ENCODE data around the gene ERF. TPM values are rescaled to one million over a fixed set of nuclear protein-coding genes. Genes with fewer than 3 reads are reported as not detected.

The ERF gene
- total and polyA plus RNA-seq, 2 of the 4 experiments (the other 2 are of a cell fraction): 5.2 to 32.4 TPM

DNA sequence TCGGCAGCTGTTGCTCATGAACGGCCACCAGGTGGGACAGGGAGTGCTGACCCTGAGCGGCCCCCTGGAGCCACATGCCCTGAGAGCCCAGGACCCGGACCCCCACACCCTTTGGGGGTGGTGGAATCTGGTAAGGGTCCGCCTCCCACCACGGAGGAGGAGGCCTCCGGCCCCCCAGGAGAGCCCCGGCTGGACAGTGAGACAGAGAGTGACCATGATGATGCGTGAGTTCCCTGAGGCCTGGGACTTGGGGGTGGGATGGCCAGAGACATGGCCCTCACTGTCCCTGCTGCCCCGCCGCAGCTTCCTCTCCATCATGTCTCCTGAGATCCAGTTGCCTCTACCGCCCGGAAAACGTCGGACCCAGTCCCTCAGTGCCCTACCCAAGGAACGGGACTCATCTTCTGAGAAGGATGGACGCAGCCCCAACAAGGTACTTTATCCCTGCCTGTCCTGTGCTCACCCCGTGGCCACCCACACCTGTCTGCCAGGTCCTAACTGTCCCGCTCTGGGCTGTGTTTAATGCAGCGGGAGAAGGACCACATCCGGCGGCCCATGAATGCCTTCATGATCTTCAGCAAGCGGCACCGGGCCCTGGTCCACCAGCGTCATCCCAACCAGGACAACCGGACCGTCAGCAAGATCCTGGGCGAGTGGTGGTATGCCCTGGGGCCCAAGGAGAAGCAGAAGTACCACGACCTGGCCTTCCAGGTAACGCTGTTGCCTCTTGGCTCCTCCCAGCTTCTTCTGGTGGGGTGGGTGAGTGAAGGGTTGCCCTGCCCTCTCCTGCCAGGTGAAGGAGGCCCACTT, 32.3 kb upstream of the ERF start:
- ATAC-seq (ENCODE audit: low read depth): no peak
- Histone ChIP-seq H3K4me3 (ENCODE audit: insufficient read depth, low read depth, low read length) (no peak overlapping the region), H3K79me1 (ENCODE audit: low read depth in 1 of 2, low read length in 2 of 2) (peaks cover 30 to 48% of the 10 kb centered on the region in 2 experiments), H4K20me1 (ENCODE audit: insufficient read depth, low read length) (peaks cover 36% of the 10 kb centered on the region), H3K18ac (ENCODE audit: low read depth, low read length) (no peak overlapping the region), H3K4me1 (ENCODE audit: control insufficient read depth, insufficient read depth, low read length) (peaks cover 27% of the 10 kb centered on the region), H3K27ac (ENCODE audit: insufficient read depth, low read length) (no peak overlapping the region), H3K56ac (ENCODE audit: extremely low read depth, insufficient read depth, low read length) (no peak overlapping the region), H2AK9ac (replicated peaks; ENCODE audit: low read depth, low read length, poor library complexity) (no peak overlapping the region), H3K36me3 (ENCODE audit: control insufficient read depth, insufficient read depth, low read length) (peaks cover 50% of the 10 kb centered on the region), H3K14ac (replicated peaks; ENCODE audit: low read depth, low read length) (no peak overlapping the region), H2AK5ac (ENCODE audit: low read depth, low read length) (0 out of 2 replicates have a peak overlapping the region, but pooled peaks have one; percentile 23), H4K5ac (ENCODE audit: low read depth, low read length) (no peak overlapping the region), H3K9me3 (ENCODE audit: control insufficient read depth, insufficient read depth, low read length) (no peaks in the 10 kb centered on the region), H2BK20ac (ENCODE audit: low read depth, low read length) (no peak overlapping the region), H3K4ac (ENCODE audit: low read depth, low read length) (no peak overlapping the region), H3K9ac (ENCODE audit: low read depth, low read length) (no peak overlapping the region), H3K9me1 (ENCODE audit: insufficient read depth, low read length) (peaks cover 14% of the 10 kb centered on the region), H2BK15ac (ENCODE audit: low read depth, low read length) (no peak overlapping the region), H3K27me3 (ENCODE audit: control insufficient read depth, insufficient read depth, low read length) (no peaks in the 10 kb centered on the region), H2BK120ac (ENCODE audit: low read depth, low read length) (no peak overlapping the region), H2AFZ (replicated peaks; ENCODE audit: low read length, poor library complexity) (no peak overlapping the region), H4K91ac (ENCODE audit: insufficient read depth, low read depth, low read length) (no peak overlapping the region), H3K23ac (ENCODE audit: low read depth, low read length) (no peak overlapping the region), H3K4me2 (ENCODE audit: low read depth, low read length) (no peak overlapping the region), H4K8ac (ENCODE audit: low read depth in 2 of 2, low read length in 2 of 2) (no peak overlapping the region), H2BK5ac (ENCODE audit: low read depth, low read length, poor library complexity, severe bottlenecking) (no peak overlapping the region)
- intact Hi-C loops (cut with micrococcal nuclease): no loop called here
- 89% methylated on average over 15 of the region's 30 CpGs; no CpG with 5 or more reads in 1 of the 2 experiments for WGBS, 2 experiments (ENCODE audit: extremely low coverage in 2 of 2, insufficient read length in 1 of 2)
- ChIA-PET CTCF (no interaction called here), POLR2A (ENCODE audit: unreplicated experiment) (no interaction called here)
- no peak for DNase-seq
- dilution Hi-C loops (cut with HindIII; ENCODE audit: low sequenced_read_pairs, unreplicated experiment): no loop called here
- TF ChIP-seq RAD21 (IDR thresholded peaks at IDR 0.05; ENCODE audit: low read length) (no peak), MAFK (IDR thresholded peaks at IDR 0.05; ENCODE audit: low read depth, low read length) (peak; percentile 80)
- in situ Hi-C loops (cut with MboI; ENCODE audit: low sequenced_read_pairs): no loop called here
- TSS peak; percentile 55 for BruUV-seq (replicated peaks)
